HFF-Myc (cell line): ENCODE data around the gene ZBTB48.

Experiments
- DNase-seq: peaks from one replicate; pipeline ENCODE4 v3.0.0-alpha.2; 2011; ENCODE audit warnings: low read depth; ENCODE audit errors: extremely low read depth
- H3K4me3 ChIP-seq: replicated peaks from 2 replicates; pipeline ENCODE4 v1.5.1; 2011; ENCODE audit warnings: low read depth, mild to moderate bottlenecking, control low read depth, low read length
- CTCF ChIP-seq: IDR thresholded peaks from 2 replicates; pipeline ENCODE4 v1.5.1; 2012; ENCODE audit warnings: mild to moderate bottlenecking, low read depth, low read length, control low read depth; ENCODE audit errors: missing control alignments

The ZBTB48 gene

DNA sequence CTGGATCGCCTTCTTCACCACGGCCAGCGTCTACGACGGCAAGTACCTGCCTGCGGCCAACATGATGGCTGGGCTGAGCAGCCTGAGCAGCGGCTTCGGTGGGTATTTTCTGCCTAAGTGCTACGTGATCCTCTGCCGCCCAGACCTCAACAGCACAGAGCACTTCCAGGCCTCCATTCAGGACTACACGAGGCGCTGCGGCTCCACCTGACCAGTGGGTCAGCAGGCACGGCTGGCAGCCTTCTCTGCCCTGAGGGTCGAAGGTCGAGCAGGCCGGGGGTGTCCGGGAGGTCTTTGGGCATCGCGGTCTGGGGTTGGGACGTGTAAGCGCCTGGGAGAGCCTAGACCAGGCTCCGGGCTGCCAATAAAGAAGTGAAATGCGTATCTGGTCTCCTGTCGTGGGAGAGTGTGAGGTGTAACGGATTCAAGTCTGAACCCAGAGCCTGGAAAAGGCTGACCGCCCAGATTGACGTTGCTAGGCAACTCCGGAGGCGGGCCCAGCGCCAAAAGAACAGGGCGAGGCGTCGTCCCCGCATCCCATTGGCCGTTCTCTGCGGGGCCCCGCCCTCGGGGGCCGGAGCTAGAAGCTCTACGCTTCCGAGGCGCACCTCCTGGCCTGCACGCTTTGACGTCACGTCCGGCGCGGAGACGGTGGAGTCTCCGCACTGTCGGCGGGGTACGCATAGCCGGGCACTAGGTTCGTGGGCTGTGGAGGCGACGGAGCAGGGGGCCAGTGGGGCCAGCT, at the start of gene ZBTB48:
TSS of gene ZBTB48 (plus strand) at position 621 of the 745 bp plus-strand sequence. CDS start 616 bp downstream, outside the sequence.
- no peak for TF ChIP-seq CTCF
- peak within 1 kb of the TSS; percentile 70 for H3K4me3 ChIP-seq
- DNase-seq = peak; percentile 87

DNA sequence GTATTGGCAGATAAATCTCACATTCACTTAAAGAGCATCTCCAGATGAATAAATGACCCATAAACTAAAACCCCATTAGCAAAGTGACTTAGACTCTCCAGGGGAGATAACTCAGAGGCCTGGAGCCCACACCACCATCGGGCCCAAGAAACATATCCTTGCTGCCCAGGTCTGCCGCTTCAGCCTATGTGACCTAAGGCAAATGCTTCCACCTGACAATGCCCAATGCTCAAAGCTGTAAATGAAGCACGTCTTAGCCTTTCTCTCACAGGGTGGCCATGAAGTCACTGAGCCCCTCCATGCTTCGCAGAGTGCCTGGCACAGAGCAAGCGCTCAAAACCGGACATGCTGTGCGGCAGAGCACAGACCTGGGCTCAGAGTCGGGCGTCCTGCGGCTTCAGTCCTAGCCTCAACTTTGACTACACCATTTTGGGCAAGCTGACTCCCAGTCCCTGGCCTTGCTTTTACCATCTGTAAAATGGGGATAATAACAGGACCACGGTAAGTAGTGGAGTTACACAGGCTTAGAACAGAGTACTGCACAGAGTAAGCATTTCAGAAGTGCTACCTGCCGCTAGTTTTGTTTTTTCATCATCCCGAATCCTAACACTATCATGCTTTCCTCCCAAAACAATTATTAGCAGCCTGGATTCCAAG, 49.2 kb upstream of the ZBTB48 start:
- no peak for DNase-seq
- no peak for TF ChIP-seq CTCF
- H3K4me3 ChIP-seq = no peak overlapping the region

- DNase-seq = no peak
- H3K4me3 ChIP-seq = no peak overlapping the region
- no peak for TF ChIP-seq CTCF
These were observed 47.8 kb upstream of the ZBTB48 start for GRCh38 chr1:6531996-6532395.

GRCh38 chr1:6534248-6534822, 45.5 kb upstream of the ZBTB48 start:
- DNase-seq = no peak
- no peak for TF ChIP-seq CTCF
- H3K4me3 ChIP-seq = no peak overlapping the region

DNA sequence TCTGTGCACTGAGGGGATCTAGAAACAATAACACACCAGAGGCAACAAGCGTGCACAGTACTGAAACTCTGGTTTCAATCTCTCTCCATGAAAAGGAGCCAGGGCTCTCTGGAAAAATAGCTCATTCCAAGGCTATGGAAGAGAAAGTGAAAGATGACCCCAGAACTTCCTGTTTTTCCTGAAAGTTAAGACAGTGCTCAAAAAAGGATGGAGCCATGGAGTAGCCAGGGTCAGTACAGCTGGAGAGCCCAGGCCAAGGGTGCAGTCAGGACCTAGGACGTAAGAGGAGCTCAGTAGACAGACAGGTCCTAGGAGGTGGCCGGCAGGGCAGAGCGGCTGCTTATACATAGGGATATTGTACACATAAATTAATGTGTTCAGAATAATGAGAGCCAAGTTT, 44.6 kb upstream of the ZBTB48 start:
- no peak for DNase-seq
- no peak for TF ChIP-seq CTCF
- no peak overlapping the region for H3K4me3 ChIP-seq

DNA sequence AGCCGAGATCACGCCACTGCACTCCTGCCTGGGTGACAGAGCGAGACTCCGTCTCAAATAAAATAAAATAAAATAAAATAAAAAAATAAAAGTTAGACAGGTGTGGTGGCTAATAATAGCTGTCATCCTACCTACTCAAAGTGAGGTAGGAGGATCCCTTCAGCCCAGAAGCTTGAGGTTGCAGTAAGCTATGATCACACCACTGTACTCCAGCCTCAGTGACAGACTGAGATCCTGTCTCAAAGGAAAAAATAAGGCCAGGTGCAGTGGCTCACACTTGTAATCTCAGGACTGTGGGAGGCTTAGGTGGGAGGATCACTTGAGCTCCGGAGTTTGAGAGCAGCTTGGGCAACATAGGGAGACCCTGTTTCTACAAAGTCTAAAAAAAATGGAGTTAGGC, 43.5 kb upstream of the ZBTB48 start:
- no peak for TF ChIP-seq CTCF
- no peak for DNase-seq
- H3K4me3 ChIP-seq = no peak overlapping the region
